Uterus (tissue), 4 donors: ENCODE data around the gene NUDT1. TPM values are rescaled to one million over a fixed set of nuclear protein-coding genes. Genes with fewer than 3 reads are reported as not detected.

Experiments
- DNase-seq, 2 donors: peaks; one replicate each; pipeline ENCODE4 v3.0.0-alpha.2; 2019 to 2020
- H3K27ac ChIP-seq, 2 donors: fragments of 200-600 bp; sonication (generic); 1 replicate in 1 of 2; 2 replicates in 1 of 2; pipeline ENCODE4 v1.5.1; 2016 to 2018
- H3K27me3 ChIP-seq, 2 donors: fragments of 200-600 bp; sonication (generic); one replicate each; pipeline ENCODE4 v1.5.1; 2018 to 2019; ENCODE audit warnings: control low read depth in 1 of 2
- H3K36me3 ChIP-seq, 2 donors: fragments of 200-600 bp; sonication (generic); one replicate each; pipeline ENCODE4 v1.5.1; 2019; ENCODE audit warnings: control low read depth in 1 of 2
- H3K4me1 ChIP-seq, 2 donors: fragments of 200-600 bp; sonication (generic); one replicate each; pipeline ENCODE4 v1.5.1; 2018 to 2019; ENCODE audit warnings: control low read depth in 1 of 2
- H3K4me3 ChIP-seq, 2 donors: fragments of 200-600 bp; sonication (generic); 1 replicate in 1 of 2; 2 replicates in 1 of 2; pipeline ENCODE4 v1.5.1; 2018 to 2019; ENCODE audit warnings: mild to moderate bottlenecking in 1 of 2
- H3K9me3 ChIP-seq, 2 donors: fragments of 200-600 bp; sonication (generic); one replicate each; pipeline ENCODE4 v1.5.1; 2019; ENCODE audit warnings: control low read depth in 1 of 2
- CTCF ChIP-seq, 4 experiments: fragments of 200-600 bp in 2 of 4; fragments of 450-650 bp in 2 of 4; sonication (generic) in 2 of 4; IDR thresholded peaks; one replicate each; pipeline ENCODE4 v1.5.1; 2016 to 2019; ENCODE audit warnings: antibody characterized with exemption in 4 of 4, mild to moderate bottlenecking in 2 of 4, moderate library complexity in 1 of 4
- POLR2A ChIP-seq, 2 donors: fragments of 450-650 bp; IDR thresholded peaks; one replicate each; pipeline ENCODE4 v1.6.1; 2016; ENCODE audit warnings: antibody characterized with exemption in 2 of 2, mild to moderate bottlenecking in 1 of 2, moderate library complexity in 1 of 2
- intact Hi-C: fragments of 100-400 bp; cut with DNase I; formaldehyde crosslinking; loops from one replicate; pipeline ENCODE4 v1.15.1; 2023; ENCODE audit warnings: low total_unique reads
- total RNA-seq, 4 donors: library from RNA; depleted of rRNA in 3 of 4; stranded (reverse); fragments of >200 nt in 3 of 4; gene quantifications; one replicate each; pipeline versions ENCODE4 v1.1.0 to v1.2.4, GENCODE V29; 2014 to 2023
- donor health status: DM: yes; HTN: yes; CAD: no.

The NUDT1 gene
- total RNA-seq, 4 donors from 2014 or later: 2.4 to 13.1 (median 7.6) TPM; not detected in 1

GRCh38 chr7:2237109-2237602, 4.9 kb upstream of the NUDT1 start:
- TF ChIP-seq POLR2A (IDR thresholded peaks at IDR 0.05): no peak
- no peak for TF ChIP-seq CTCF (IDR thresholded peaks at IDR 0.05)
- peaks cover 0 to 4% of the 10 kb centered on the region in 2 donors for H3K4me1 ChIP-seq
- H3K27ac ChIP-seq: no peak overlapping the region
- H3K4me3 ChIP-seq: no peak overlapping the region
- intact Hi-C loops: no loop called here
- H3K36me3 ChIP-seq: no peaks in the 10 kb centered on the region
- H3K9me3 ChIP-seq: no peaks in the 10 kb centered on the region
- no peak for DNase-seq
- no peaks in the 10 kb centered on the region for H3K27me3 ChIP-seq

- intact Hi-C loops: no loop called here
- TF ChIP-seq POLR2A (IDR thresholded peaks at IDR 0.05): no peak
- Histone ChIP-seq H3K27ac (no peak overlapping the region), H3K27me3 (no peaks in the 10 kb centered on the region), H3K9me3 (no peaks in the 10 kb centered on the region), H3K4me1 (peaks cover 0 to 4% of the 10 kb centered on the region in 2 donors), H3K4me3 (no peak overlapping the region), H3K36me3 (no peaks in the 10 kb centered on the region)
- no peak for DNase-seq
These were observed 2.8 kb upstream of the NUDT1 start for GRCh38 chr7:2239242-2239641.

GRCh38 chr7:2242541-2243429, 759 bp downstream of the NUDT1 start:
- H3K4me1 ChIP-seq: peaks cover 0 to 4% of the 10 kb centered on the region in 2 donors
- no peak for DNase-seq
- intact Hi-C loops: loop anchor here (10.0 kb wide), 1 partner anchor 112 kb away; the partner anchor contains the start of gene EIF3B
- peak overlapping the region; percentile 74 to 89 for H3K4me3 ChIP-seq
- no peaks in the 10 kb centered on the region for H3K27me3 ChIP-seq
- no peak for TF ChIP-seq POLR2A (IDR thresholded peaks at IDR 0.05)
- TF ChIP-seq CTCF (IDR thresholded peaks at IDR 0.05): no peak
- peak overlapping the region; percentile 24 to 41 for H3K27ac ChIP-seq
- H3K36me3 ChIP-seq: no peaks in the 10 kb centered on the region
- H3K9me3 ChIP-seq: no peaks in the 10 kb centered on the region

- Histone ChIP-seq H3K36me3 (no peaks in the 10 kb centered on the region), H3K4me3 (no peak overlapping the region), H3K9me3 (no peaks in the 10 kb centered on the region), H3K4me1 (peaks cover 0 to 4% of the 10 kb centered on the region in 2 donors), H3K27ac (no peak overlapping the region), H3K27me3 (no peaks in the 10 kb centered on the region)
- no peak for TF ChIP-seq CTCF (IDR thresholded peaks at IDR 0.05)
- no peak for TF ChIP-seq POLR2A (IDR thresholded peaks at IDR 0.05)
- DNase-seq: no peak
- intact Hi-C loops: loop anchor here (10.0 kb wide), 1 partner anchor 111 kb away; the partner anchor contains the start of gene EIF3B
These were observed 1.4 kb downstream of the NUDT1 start for GRCh38 chr7:2243458-2243857.

GRCh38 chr7:2244404-2244995, 2.5 kb downstream of the NUDT1 start:
- no peak overlapping the region for H3K4me3 ChIP-seq
- no peaks in the 10 kb centered on the region for H3K9me3 ChIP-seq
- H3K27ac ChIP-seq: no peak overlapping the region
- peaks cover 0 to 4% of the 10 kb centered on the region in 2 donors for H3K4me1 ChIP-seq
- H3K36me3 ChIP-seq: no peaks in the 10 kb centered on the region
- no peak for DNase-seq
- TF ChIP-seq POLR2A (IDR thresholded peaks at IDR 0.05) (no peak), CTCF (IDR thresholded peaks at IDR 0.05) (no peak)
- no peaks in the 10 kb centered on the region for H3K27me3 ChIP-seq
- intact Hi-C loops: loop anchor here (10.0 kb wide), 1 partner anchor 110 kb away; the partner anchor contains the start of gene EIF3B
